Frontal cortex (tissue), 4 donors: ENCODE measurements around the gene PDLIM5. TPM values are rescaled to one million over a fixed set of nuclear protein-coding genes. Genes with fewer than 3 reads are reported as not detected.

Experiments used
- DNase-seq, 2 donors: peaks; one replicate each; pipeline ENCODE4 v3.0.0; 2012; ENCODE audit warnings: low spot score in 2 of 2
- FAIRE-seq: peaks from 2 replicates; lab custom pipeline; 2012; peaks lifted over from hg19 to GRCh38; lab: Jason Lieb, UNC
- total RNA-seq: library from RNA; depleted of rRNA; stranded (reverse); fragments of >200 nt; gene quantifications from one replicate; pipeline ENCODE4 v1.2.3, GENCODE V29; 2014
- donor health status: control.
- donor health status: control.
- donor health status: control.

PDLIM5 gene
- total RNA-seq, 1 donor from 2014 or later = 20.0 TPM

- DNase-seq (no peak), FAIRE-seq (no peak)
Measured at GRCh38 chr4:94576210-94576609, 124.5 kb downstream of the PDLIM5 start.

GRCh38 chr4:94577136-94577535 is 125.4 kb downstream of the PDLIM5 start:
- no peak for FAIRE-seq

GRCh38 chr4:94578195-94578594 is 126.5 kb downstream of the PDLIM5 start:
- FAIRE-seq (no peak), DNase-seq (no peak)

More at GRCh38 chr4:94577136-94577535, 125.4 kb downstream of the PDLIM5 start:
- peak in 1 of 2 donors; percentile 8 for DNase-seq

GRCh38 chr4:94581766-94582165 is 130.0 kb downstream of the PDLIM5 start:
- FAIRE-seq (no peak), DNase-seq (no peak)

GRCh38 chr4:94582517-94582916 is 130.8 kb downstream of the PDLIM5 start:
- FAIRE-seq = no peak
- DNase-seq = no peak

GRCh38 chr4:94583914-94584641 is 132.3 kb downstream of the PDLIM5 start:
- DNase-seq (no peak), FAIRE-seq (no peak)

- FAIRE-seq = no peak
Measured at GRCh38 chr4:94588896-94589693, 137.4 kb downstream of the PDLIM5 start.

GRCh38 chr4:94590493-94590892 is 138.8 kb downstream of the PDLIM5 start:
- FAIRE-seq = no peak

More at GRCh38 chr4:94588896-94589693, 137.4 kb downstream of the PDLIM5 start:
- DNase-seq = no peak

GRCh38 chr4:94591289-94591688 is 139.5 kb downstream of the PDLIM5 start:
- FAIRE-seq (no peak), DNase-seq (no peak)

More at GRCh38 chr4:94590493-94590892, 138.8 kb downstream of the PDLIM5 start:
- no peak for DNase-seq

- DNase-seq (no peak), FAIRE-seq (no peak)
Measured at GRCh38 chr4:94595013-94595412, 143.3 kb downstream of the PDLIM5 start.

GRCh38 chr4:94595880-94596483 is 144.2 kb downstream of the PDLIM5 start:
- peak; percentile 12 to 29 for DNase-seq
- FAIRE-seq = peak; percentile 88

- no peak for FAIRE-seq
- DNase-seq = no peak
Measured at GRCh38 chr4:94598758-94599157, 147.0 kb downstream of the PDLIM5 start.

GRCh38 chr4:94603170-94603747 is 151.5 kb downstream of the PDLIM5 start:
- DNase-seq (no peak), FAIRE-seq (no peak)

- DNase-seq = no peak
- FAIRE-seq = no peak
Measured at GRCh38 chr4:94605241-94605805, 153.6 kb downstream of the PDLIM5 start.

- no peak for FAIRE-seq
- DNase-seq = no peak
Measured at GRCh38 chr4:94610145-94610544, 158.4 kb downstream of the PDLIM5 start.

GRCh38 chr4:94613248-94613647 is 161.5 kb downstream of the PDLIM5 start:
- no peak for FAIRE-seq
- DNase-seq = no peak

GRCh38 chr4:94615451-94615850 is 163.7 kb downstream of the PDLIM5 start:
- no peak for FAIRE-seq
- no peak for DNase-seq

- peak; percentile 99 for FAIRE-seq
- peak; percentile 12 to 25 for DNase-seq
Measured at GRCh38 chr4:94621491-94622080, 169.8 kb downstream of the PDLIM5 start.

- DNase-seq = peak; percentile 3 to 5
- FAIRE-seq = no peak
Measured at GRCh38 chr4:94623126-94623911, 171.6 kb downstream of the PDLIM5 start.
